Measurements from ENCODE around the gene DGKH. TPM values are rescaled to one million over a fixed set of nuclear protein-coding genes. Genes with fewer than 3 reads are reported as not detected.

The DGKH gene
- total and polyA plus RNA-seq, 2 donors (not counting 1 experiment from before 2014, with no cell fraction given), result 0.06 to 0.67 TPM

GRCh38 chr13:42214446-42214845, 166.0 kb downstream of the DGKH start:
- Histone ChIP-seq H3K27me3 (replicated peaks in 1 of 4; ENCODE audit: control extremely low read depth in 1 of 4, control insufficient read depth in 3 of 4, insufficient read depth in 4 of 4, low read length in 3 of 4) (no peaks in the 10 kb centered on the region), H3K9ac (ENCODE audit: low read length) (no peak overlapping the region), H3K4me1 (ENCODE audit: control insufficient read depth in 2 of 2, insufficient read depth in 2 of 2, low read length in 2 of 2) (no peaks in the 10 kb centered on the region), H3K79me2 (ENCODE audit: control insufficient read depth, insufficient read depth, low read length) (no peaks in the 10 kb centered on the region), H3K36me3 (replicated peaks in 1 of 2; ENCODE audit: control extremely low read depth in 1 of 2, control insufficient read depth in 1 of 2, extremely low read depth in 1 of 2, insufficient read depth in 2 of 2, low read length in 1 of 2) (no peaks in the 10 kb centered on the region), H4K20me1 (ENCODE audit: control insufficient read depth, insufficient read depth, low read length, poor library complexity, severe bottlenecking) (no peaks in the 10 kb centered on the region), H3K4me2 (replicated peaks; ENCODE audit: low read depth, low read length, poor library complexity, severe bottlenecking) (no peak overlapping the region), H3K27ac (ENCODE audit: low read length in 2 of 2) (no peak overlapping the region), H3K4me3 (ENCODE audit: control extremely low read depth in 1 of 5, extremely low read depth in 1 of 5, insufficient read depth in 1 of 5, low read depth in 2 of 5, low read length in 4 of 5) (no peak overlapping the region), H3K9me3 (ENCODE audit: control extremely low read depth in 1 of 3, control insufficient read depth in 2 of 3, insufficient read depth in 1 of 3, low read length in 2 of 3) (no peaks in the 10 kb centered on the region), H2AFZ (ENCODE audit: insufficient read depth, low read depth, low read length, poor library complexity, severe bottlenecking) (no peak overlapping the region)
- WGBS (ENCODE audit: insufficient coverage), result 57% methylated on average over 1 of the region's 4 CpGs
- Mint-ChIP-seq H3K9me3 (ENCODE audit: insufficient read depth) (no peaks in the 10 kb centered on the region), H3K4me3 (no peak overlapping the region), H3K4me1 (no peaks in the 10 kb centered on the region), H3K27ac (no peak overlapping the region), H3K27me3 (no peaks in the 10 kb centered on the region)
- TF ChIP-seq CTCF (IDR thresholded peaks at IDR 0.05), result no peak
- ChIA-PET POLR2A (no interaction called here), CTCF (no interaction called here)
- DNase-seq (no peak), ATAC-seq (ENCODE audit: low read depth) (no peak)
- intact Hi-C loops (cut with micrococcal nuclease), result no loop called here

DNA sequence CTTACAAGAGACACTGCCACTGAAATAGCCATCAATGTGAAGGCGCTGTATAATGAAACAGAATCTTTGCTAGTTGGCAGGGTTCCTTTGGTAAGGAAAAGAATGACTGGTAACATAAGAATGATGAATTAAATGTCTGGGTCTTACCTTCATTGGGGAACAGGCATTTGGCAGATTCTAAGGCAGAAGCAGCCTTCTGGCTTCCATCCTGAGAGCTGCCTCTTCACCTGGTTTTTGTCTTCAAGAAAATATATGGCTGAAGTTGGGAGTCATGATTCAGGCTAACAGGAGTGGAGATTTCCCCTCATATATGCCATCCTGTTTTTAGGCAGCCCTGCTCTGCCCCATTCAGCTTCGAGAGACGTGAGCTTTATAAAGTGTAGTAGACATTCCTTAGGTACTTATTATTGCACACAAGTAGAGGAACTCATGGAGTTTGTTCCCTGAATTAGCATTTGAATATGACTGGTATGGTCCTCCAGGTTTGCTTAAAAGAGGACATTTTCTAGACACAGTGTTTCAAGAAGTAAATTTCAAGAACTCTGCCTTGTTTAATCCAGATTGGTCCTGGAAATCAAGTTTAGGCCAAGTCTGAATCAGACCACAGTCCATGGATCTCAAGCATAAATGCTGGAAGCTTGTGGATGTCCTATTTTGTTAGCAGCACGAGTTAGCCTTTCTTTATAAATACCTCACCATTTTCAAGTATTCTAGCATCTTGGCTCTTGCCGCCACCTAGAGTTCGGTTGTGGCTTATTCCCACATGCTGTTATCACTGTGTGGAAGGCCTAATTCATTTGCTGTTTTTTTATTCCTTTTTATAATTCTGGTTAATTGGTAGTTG, 167.4 kb downstream of the DGKH start:
- CTCF ChIA-PET, result no interaction called here
- intact Hi-C loops (cut with micrococcal nuclease), result no loop called here
- Mint-ChIP-seq H3K4me3 (no peak overlapping the region), H3K27ac (no peak overlapping the region), H3K9me3 (ENCODE audit: insufficient read depth) (no peaks in the 10 kb centered on the region), H3K27me3 (no peaks in the 10 kb centered on the region), H3K4me1 (no peaks in the 10 kb centered on the region)
- WGBS (ENCODE audit: insufficient coverage), result 100% methylated on average over 1 of the region's 6 CpGs
- Histone ChIP-seq H3K9ac (ENCODE audit: low read length) (no peak overlapping the region), H3K79me2 (ENCODE audit: control insufficient read depth, insufficient read depth, low read length) (no peaks in the 10 kb centered on the region), H3K4me1 (ENCODE audit: control insufficient read depth in 2 of 2, insufficient read depth in 2 of 2, low read length in 2 of 2) (no peaks in the 10 kb centered on the region), H3K9me3 (ENCODE audit: control extremely low read depth in 1 of 3, control insufficient read depth in 2 of 3, insufficient read depth in 1 of 3, low read length in 2 of 3) (no peaks in the 10 kb centered on the region), H3K36me3 (replicated peaks in 1 of 2; ENCODE audit: control extremely low read depth in 1 of 2, control insufficient read depth in 1 of 2, extremely low read depth in 1 of 2, insufficient read depth in 2 of 2, low read length in 1 of 2) (no peaks in the 10 kb centered on the region), H3K4me3 (ENCODE audit: control extremely low read depth in 1 of 5, extremely low read depth in 1 of 5, insufficient read depth in 1 of 5, low read depth in 2 of 5, low read length in 4 of 5) (no peak overlapping the region), H3K27me3 (replicated peaks in 1 of 4; ENCODE audit: control extremely low read depth in 1 of 4, control insufficient read depth in 3 of 4, insufficient read depth in 4 of 4, low read length in 3 of 4) (no peaks in the 10 kb centered on the region), H2AFZ (ENCODE audit: insufficient read depth, low read depth, low read length, poor library complexity, severe bottlenecking) (peak overlapping the region; percentile 40), H3K4me2 (replicated peaks; ENCODE audit: low read depth, low read length, poor library complexity, severe bottlenecking) (no peak overlapping the region), H4K20me1 (ENCODE audit: control insufficient read depth, insufficient read depth, low read length, poor library complexity, severe bottlenecking) (no peaks in the 10 kb centered on the region), H3K27ac (ENCODE audit: low read length in 2 of 2) (no peak overlapping the region)
- POLR2A ChIA-PET, result no interaction called here
- TF ChIP-seq CTCF (IDR thresholded peaks at IDR 0.05) (peak; percentile 15), EZH2 (IDR thresholded peaks at IDR 0.05; ENCODE audit: borderline replicate concordance, insufficient read depth, low read depth, low read length, poor library complexity, severe bottlenecking) (no peak)
- ATAC-seq (ENCODE audit: low read depth) (no peak), DNase-seq (peak; percentile 11)

Data from B cell (primary cell).